HG03520 (cell line): Measurements from ENCODE around the gene IMMP2L.

ENCODE experiments used
- ATAC-seq: cut with Tn5 transposase; IDR thresholded peaks from one replicate; pipeline ENCODE4 v1.9.1; 2021; ENCODE audit warnings: mild to moderate bottlenecking, moderate library complexity; ENCODE audit not compliant: unreplicated experiment

IMMP2L gene

DNA sequence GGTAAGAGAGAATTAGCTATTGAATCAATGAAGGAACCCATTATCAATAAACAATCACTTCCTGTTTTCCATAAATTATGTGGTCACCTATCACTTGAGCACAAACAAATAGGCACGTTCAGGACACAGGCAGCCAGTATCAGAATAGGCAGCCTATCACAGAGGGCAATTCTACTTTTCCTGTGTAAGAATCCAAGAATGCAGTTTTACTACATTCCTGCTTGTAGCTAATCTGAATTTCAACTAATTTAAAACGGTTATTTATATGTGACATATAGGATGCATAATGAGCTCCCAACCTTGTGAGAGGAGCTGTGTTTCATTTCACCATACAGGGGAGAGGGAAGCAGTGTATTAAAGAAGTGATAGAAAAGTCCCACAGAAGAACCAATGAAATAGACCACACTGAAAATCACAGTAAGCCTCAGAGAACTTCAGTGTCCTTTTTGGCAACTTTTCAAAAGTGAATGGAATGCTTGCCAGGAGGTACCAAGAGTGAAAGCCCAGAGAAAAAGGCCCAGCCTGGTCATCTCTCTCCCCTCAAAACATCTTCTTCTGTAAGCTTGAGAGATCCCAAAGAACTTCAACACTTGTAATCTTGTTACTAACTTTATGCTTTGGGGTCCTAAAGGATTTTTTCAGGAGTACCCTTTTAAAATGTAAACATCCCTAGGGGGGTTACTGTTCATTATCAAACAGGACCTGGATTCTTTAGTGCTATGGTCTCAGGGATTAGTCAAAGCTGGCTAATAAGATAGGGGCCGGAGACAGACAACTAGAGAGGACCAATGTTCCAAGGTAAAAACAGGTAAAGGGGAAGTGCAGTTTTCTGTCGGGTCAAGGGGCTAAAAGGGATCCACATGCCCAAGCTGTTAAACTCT, 1.3 kb downstream of the IMMP2L start:
- ATAC-seq, result no peak

DNA sequence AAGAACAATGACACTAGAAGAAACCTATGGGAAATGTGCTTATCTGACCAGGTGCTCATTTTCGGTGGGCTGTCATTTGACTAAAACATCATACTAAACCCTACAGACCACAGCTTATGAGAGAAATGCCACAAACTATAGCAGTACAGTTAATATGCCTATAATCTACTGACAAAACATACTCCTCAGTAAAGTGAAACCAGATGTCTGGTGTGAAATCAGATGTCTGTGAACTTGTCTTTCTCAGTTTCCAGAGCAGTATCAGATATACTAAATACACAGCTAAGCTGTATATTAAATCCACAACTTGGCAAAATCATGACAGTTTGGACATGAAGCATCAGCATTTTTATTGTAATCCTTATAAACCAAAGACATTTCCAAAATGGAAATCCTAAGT, 3.3 kb downstream of the IMMP2L start:
- ATAC-seq, result peak; percentile 63

GRCh38 chr7:111556977-111557376, 5.3 kb downstream of the IMMP2L start:
- no peak for ATAC-seq

DNA sequence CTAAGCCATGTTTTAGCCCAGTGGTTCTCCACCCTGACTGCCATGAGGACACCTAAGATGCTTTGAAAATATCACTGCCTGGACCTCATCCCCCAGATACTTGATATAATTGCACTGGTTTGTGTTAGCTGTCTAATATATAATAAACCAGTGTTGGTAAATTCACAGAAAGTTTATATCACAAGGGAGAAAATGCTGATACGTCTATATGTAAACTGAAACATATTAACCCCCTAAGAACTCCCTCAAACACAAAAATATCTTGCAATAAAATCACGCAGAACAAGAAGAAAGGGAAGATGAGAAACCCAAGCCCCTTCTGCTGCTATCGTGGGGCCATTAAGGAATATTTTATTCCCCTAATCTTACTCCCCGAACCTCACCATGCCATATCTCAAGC, 8.2 kb downstream of the IMMP2L start:
- no peak for ATAC-seq

DNA sequence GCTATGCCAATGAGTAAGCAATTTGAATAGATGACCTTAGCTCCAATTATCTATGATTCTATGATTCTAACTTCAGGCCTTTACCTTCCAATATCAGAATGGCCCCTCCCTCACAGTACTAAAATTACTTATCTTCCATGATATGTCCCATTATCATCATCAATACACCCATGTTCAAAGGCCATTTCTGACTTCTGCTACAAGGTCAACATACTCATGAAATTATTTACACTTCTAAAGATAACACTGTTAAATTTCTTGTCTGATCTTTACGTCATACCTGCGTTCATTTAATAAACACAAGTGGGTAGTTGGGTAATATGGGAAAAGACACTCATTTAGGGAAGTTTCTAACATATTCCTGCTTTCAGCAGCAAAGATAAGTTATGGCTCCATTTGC, 21.2 kb downstream of the IMMP2L start:
- no peak for ATAC-seq

- no peak for ATAC-seq
These were observed 22.0 kb downstream of the IMMP2L start for GRCh38 chr7:111540199-111540815.

DNA sequence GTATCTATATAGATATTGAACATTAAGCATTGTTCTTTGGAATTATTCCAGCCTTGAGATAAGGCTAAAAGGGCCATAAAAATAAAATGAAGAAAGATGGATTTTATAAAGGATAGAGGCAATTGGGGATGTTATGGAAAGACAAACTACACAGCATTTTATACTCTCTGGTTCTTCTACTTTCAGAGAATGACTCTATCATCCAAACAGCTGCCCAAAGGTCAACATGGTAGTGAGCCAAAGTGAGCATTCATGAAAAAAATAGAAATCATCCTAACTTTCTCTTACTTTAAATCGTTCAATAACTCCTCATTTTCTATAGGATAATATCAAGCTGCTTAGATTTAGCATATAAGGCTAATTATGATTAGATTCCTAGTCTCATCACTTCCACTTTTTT, 25.2 kb downstream of the IMMP2L start:
- ATAC-seq, result no peak

GRCh38 chr7:111535142-111535870, 27.0 kb downstream of the IMMP2L start:
- no peak for ATAC-seq

- ATAC-seq, result no peak
These were observed 29.7 kb downstream of the IMMP2L start for GRCh38 chr7:111532625-111533024.

DNA sequence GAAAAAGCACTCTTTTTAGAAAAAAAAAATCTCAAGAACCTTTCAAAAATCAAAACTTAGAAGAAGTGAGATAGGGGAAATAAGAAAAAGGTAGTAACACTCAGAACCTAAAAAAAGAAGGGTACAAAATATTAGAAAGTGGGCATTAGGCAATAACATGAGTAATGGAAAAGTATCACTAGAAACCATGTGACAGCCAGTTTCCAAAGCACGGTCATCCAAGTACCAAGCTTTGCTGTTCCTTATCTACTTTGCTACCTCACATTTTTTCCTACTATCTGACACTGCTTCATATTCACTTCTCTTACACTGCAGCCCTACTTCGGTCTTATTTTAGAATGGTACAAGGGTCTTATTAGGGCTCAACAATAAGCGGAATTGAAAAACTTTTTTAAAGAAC, 30.3 kb downstream of the IMMP2L start:
- ATAC-seq, result no peak

GRCh38 chr7:111530356-111530668, 32.0 kb downstream of the IMMP2L start:
- no peak for ATAC-seq

DNA sequence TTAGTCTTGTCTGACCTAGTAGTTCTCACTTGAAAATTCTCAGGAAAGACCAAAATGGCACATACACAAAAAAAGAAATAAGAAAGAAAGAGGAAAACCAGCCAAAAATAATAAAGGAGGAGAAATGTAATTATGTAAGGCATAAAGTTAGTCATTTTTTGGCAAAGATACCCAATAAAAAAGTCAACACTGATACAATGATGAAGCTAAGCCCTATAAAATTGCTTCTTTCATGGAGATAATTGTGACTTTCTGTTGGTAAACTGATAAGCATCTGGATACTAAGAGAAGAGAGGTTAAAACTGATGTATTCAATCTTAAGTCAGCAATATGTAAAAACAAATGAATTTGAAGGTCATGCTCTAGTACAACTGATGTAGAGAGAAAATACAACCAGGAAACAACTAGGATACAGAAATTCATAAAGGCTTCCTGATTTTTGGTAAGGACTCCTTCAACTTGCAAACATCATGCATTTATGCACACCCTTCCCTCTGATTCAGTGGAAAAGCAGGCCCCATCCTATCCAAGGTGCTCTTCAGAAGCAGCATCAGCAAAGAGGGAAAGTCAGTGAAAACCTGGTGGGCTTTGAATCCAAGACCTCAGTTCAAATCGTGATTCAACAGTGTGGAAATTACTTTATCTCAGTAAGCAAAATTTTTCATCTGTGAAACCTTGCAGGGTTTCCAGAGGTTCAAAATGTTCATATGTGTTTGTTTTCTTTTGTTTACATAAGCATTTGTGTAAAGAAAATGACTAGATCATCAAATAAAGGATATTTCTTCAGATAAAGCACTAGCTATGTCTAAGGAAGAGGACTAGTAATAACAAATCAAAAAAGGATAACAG, 32.6 kb downstream of the IMMP2L start:
- no peak for ATAC-seq

- peak; percentile 36 for ATAC-seq
These were observed 34.0 kb downstream of the IMMP2L start for GRCh38 chr7:111528331-111528730.

- ATAC-seq, result peak; percentile 94
These were observed 34.7 kb downstream of the IMMP2L start for GRCh38 chr7:111527545-111527944.

DNA sequence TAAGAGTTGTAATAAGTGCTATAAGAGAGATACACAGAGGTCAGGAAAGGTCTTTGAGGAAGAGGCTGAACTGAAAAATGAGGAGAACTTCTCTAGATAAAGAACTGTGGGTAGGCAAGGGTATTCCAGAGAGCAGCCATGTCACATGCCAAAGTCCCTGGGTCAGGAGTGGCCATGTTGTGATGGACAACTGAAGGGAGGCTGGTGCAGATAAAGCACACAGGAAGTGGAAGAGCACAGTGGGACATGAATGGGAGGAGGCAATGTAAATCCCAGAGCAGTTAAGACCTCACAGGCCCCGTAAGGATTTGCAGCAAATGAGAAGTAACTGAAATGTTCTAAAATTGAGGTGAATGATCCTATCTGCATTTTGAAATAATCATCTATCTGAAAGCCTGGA, 37.2 kb downstream of the IMMP2L start:
- no peak for ATAC-seq

GRCh38 chr7:111521660-111522059, 40.6 kb downstream of the IMMP2L start:
- ATAC-seq, result no peak

GRCh38 chr7:111518264-111518663, 44.0 kb downstream of the IMMP2L start:
- ATAC-seq, result no peak

GRCh38 chr7:111517549-111517951, 44.7 kb downstream of the IMMP2L start:
- no peak for ATAC-seq

- ATAC-seq, result no peak
These were observed 45.7 kb downstream of the IMMP2L start for GRCh38 chr7:111516612-111517011.

GRCh38 chr7:111513566-111513965, 48.7 kb downstream of the IMMP2L start:
- ATAC-seq, result no peak

GRCh38 chr7:111511845-111512244, 50.4 kb downstream of the IMMP2L start:
- no peak for ATAC-seq
